SK-N-SH (cell line): ENCODE data around the gene WDR27. TPM values are rescaled to one million over a fixed set of nuclear protein-coding genes. Genes with fewer than 3 reads are reported as not detected.

ENCODE experiments used
- CTCF ChIA-PET: fragments of 300-600, 350-600 bp; formaldehyde crosslinking; extraction: SDS; loops from one replicate; lab custom pipeline; 2021; lab: Yijun Ruan, JAX
- POLR2A ChIA-PET: fragments of 350-600 bp; sonication (Branson Sonifier 250); formaldehyde crosslinking; extraction: SDS; loops from one replicate; lab custom pipeline; 2020; ENCODE audit warnings: antibody characterized with exemption, inconsistent platforms; lab: Yijun Ruan, JAX
- DNase-seq: peaks from one replicate; pipeline ENCODE4 v3.0.0; 2012
- H2AFZ ChIP-seq: fragments of 200-600 bp; sonication (generic); 2 replicates; pipeline ENCODE4 v1.8.1; 2016; ENCODE audit warnings: antibody characterized with exemption, mild to moderate bottlenecking, low read depth
- H3F3A ChIP-seq: fragments of 200-600 bp; sonication (generic); replicated peaks from 2 replicates; pipeline ENCODE3; 2016; ENCODE audit warnings: antibody characterized with exemption, mild to moderate bottlenecking; ENCODE audit not compliant: insufficient read depth
- H3K27ac ChIP-seq, 2 experiments: fragments of 200-500 bp in 1 of 2; fragments of 200-600 bp in 1 of 2; sonication (Bioruptor generic) in 1 of 2; sonication (generic), shearing (Covaris generic) in 1 of 2; 2 replicates each; pipeline versions ENCODE4 v1.5.1 to v1.6.1; 2014 to 2016; ENCODE audit warnings: low read depth in 2 of 2, inconsistent platforms in 1 of 2, low read length in 1 of 2, mild to moderate bottlenecking in 1 of 2, mixed read lengths in 1 of 2
- H3K27me3 ChIP-seq: fragments of 200-600 bp; sonication (generic), shearing (Covaris generic); 2 replicates; pipeline ENCODE4 v1.6.1; 2016; ENCODE audit warnings: mixed run types; ENCODE audit not compliant: insufficient read depth
- H3K36me3 ChIP-seq, 2 experiments: fragments of 200-500 bp in 1 of 2; fragments of 200-600 bp in 1 of 2; sonication (Bioruptor generic) in 1 of 2; sonication (generic) in 1 of 2; replicated peaks in 1 of 2; 2 replicates each; pipeline versions ENCODE3 to v1.5.1; 2014 to 2016; ENCODE audit warnings: low read length in 1 of 2, mild to moderate bottlenecking in 1 of 2; ENCODE audit not compliant: insufficient read depth in 2 of 2, control insufficient read depth in 1 of 2
- H3K4me1 ChIP-seq, 2 experiments: fragments of 200-500 bp in 1 of 2; fragments of 200-600 bp in 1 of 2; sonication (Bioruptor generic) in 1 of 2; sonication (generic), shearing (Covaris generic) in 1 of 2; 2 replicates each; pipeline versions ENCODE4 v1.5.1 to v1.6.1; 2014 to 2016; ENCODE audit warnings: low read depth in 1 of 2, low read length in 1 of 2, mixed run types in 1 of 2; ENCODE audit not compliant: insufficient read depth in 2 of 2, control insufficient read depth in 1 of 2
- H3K4me2 ChIP-seq: fragments of 200-600 bp; sonication (generic), shearing (Covaris generic); 2 replicates; pipeline ENCODE4 v1.6.1; 2017; ENCODE audit warnings: mixed run types
- H3K4me3 ChIP-seq, 2 experiments: fragments of 200-500 bp in 1 of 2; fragments of 200-600 bp in 1 of 2; sonication (Bioruptor generic) in 1 of 2; sonication (generic), shearing (Covaris generic) in 1 of 2; 2 replicates each; pipeline versions ENCODE4 v1.5.1 to v1.8.1; 2014 to 2016; ENCODE audit warnings: low read depth in 2 of 2, inconsistent platforms in 1 of 2, low read length in 1 of 2, mild to moderate bottlenecking in 1 of 2, mixed read lengths in 1 of 2, moderate library complexity in 1 of 2
- H3K79me2 ChIP-seq: fragments of 200-600 bp; sonication (generic); 2 replicates; pipeline ENCODE4 v1.8.1; 2017; ENCODE audit warnings: mild to moderate bottlenecking; ENCODE audit not compliant: insufficient read depth
- H3K9ac ChIP-seq: fragments of 200-600 bp; sonication (generic); 2 replicates; pipeline ENCODE4 v1.6.1; 2017; ENCODE audit warnings: mixed run types
- H3K9me2 ChIP-seq: fragments of 200-600 bp; sonication (generic); 2 replicates; pipeline ENCODE4 v1.6.1; 2017; ENCODE audit warnings: mixed run types
- H3K9me3 ChIP-seq: fragments of 200-600 bp; sonication (generic); 2 replicates; pipeline ENCODE4 v1.6.1; 2017; ENCODE audit warnings: mixed run types, mild to moderate bottlenecking, moderate library complexity
- H4K20me1 ChIP-seq: fragments of 200-600 bp; sonication (generic); 2 replicates; pipeline ENCODE4 v1.6.1; 2017; ENCODE audit warnings: mild to moderate bottlenecking, mixed run types; ENCODE audit not compliant: insufficient read depth
- ELF1 ChIP-seq: IDR thresholded peaks from 2 replicates; pipeline ENCODE4 v1.4.0; 2012
- EZH2phosphoT487 ChIP-seq: fragments of 200-600 bp; sonication (generic); IDR thresholded peaks from 2 replicates; pipeline ENCODE4 v1.6.1; 2017; ENCODE audit warnings: low read depth, mixed run types, mild to moderate bottlenecking, antibody characterized with exemption, moderate library complexity, borderline replicate concordance
- FOSL2 ChIP-seq: IDR thresholded peaks from 2 replicates; pipeline ENCODE4 v1.4.0; 2012; ENCODE audit warnings: low read depth, mild to moderate bottlenecking, moderate library complexity, borderline replicate concordance
- MEF2A ChIP-seq: IDR thresholded peaks from 2 replicates; pipeline ENCODE4 v1.4.0; 2012; ENCODE audit warnings: low read depth, borderline replicate concordance
- MXI1 ChIP-seq: IDR thresholded peaks from 2 replicates; pipeline ENCODE4 v1.6.1; 2012; ENCODE audit warnings: mild to moderate bottlenecking, low read depth, low read length, improper control_type of control experiment
- WGBS: methylation state at CpG from one replicate; pipeline ENCODE4 v1.1.6; 2017; ENCODE audit warnings: low lambda C conversion rate; 5-methylcytosine and 5-hydroxymethylcytosine counted together
- polyA plus RNA-seq, 3 experiments: library from polyadenylated mRNA; depleted of rRNA; stranded (reverse); fragments of >200 nt; gene quantifications; 2 replicates each; pipeline ENCODE4 v1.2.3, GENCODE V29; 2012
- TF ChIP-seq, protein P1 (sequence below): IDR thresholded peaks from 2 replicates; pipeline ENCODE4 v1.4.0; 2012; ENCODE audit warnings: low read depth, borderline replicate concordance
- TF ChIP-seq, protein P2 (sequence below): IDR thresholded peaks from 2 replicates; pipeline ENCODE4 v1.6.1; 2012; ENCODE audit warnings: mild to moderate bottlenecking, low read depth, low read length, moderate library complexity
- TF ChIP-seq, protein P3 (sequence below): IDR thresholded peaks from 2 replicates; pipeline ENCODE4 v1.4.0; 2012; ENCODE audit warnings: low read depth
- TF ChIP-seq, protein P4 (sequence below): fragments of 150-350 bp; IDR thresholded peaks from 2 replicates; pipeline ENCODE4 v1.6.1; 2016; ENCODE audit warnings: mild to moderate bottlenecking, low read depth, low read length
- TF ChIP-seq, protein P5 (sequence below): fragments of 150-350 bp; IDR thresholded peaks from 2 replicates; pipeline ENCODE4 v1.6.1; 2017; ENCODE audit warnings: antibody characterized with exemption, low read length, low read depth, borderline replicate concordance
- TF ChIP-seq, protein P6 (sequence below): IDR thresholded peaks from 2 replicates; pipeline ENCODE4 v1.4.0; 2012; ENCODE audit warnings: low read depth, borderline replicate concordance

WDR27 gene
- polyA plus RNA-seq, 1 of the 3 experiments (the other 2 are of a cell fraction) = 55.6 TPM

DNA sequence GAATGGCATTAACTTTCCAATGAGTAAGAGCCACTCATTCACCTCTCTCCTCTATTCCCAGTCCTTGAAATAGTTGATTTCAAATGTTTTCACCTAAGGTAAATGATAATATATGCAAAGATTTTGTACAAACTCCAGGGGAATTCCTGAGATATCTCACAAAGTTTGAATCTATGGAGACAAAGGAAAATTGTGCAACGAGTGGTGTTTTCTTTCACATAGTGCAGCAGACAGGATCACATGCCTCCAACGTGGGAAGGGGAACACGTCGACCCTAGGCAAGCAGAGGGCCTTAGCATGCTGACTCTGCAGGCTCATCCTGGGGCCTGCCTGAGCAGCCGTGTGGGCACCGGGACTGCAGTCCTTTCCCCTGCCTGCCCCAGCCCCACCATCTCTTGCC is 252.6 kb downstream of the WDR27 start:
- H3K36me3 ChIP-seq = no peaks in the 10 kb centered on the region
- no peaks in the 10 kb centered on the region for H4K20me1 ChIP-seq
- TF ChIP-seq, protein P1, sequence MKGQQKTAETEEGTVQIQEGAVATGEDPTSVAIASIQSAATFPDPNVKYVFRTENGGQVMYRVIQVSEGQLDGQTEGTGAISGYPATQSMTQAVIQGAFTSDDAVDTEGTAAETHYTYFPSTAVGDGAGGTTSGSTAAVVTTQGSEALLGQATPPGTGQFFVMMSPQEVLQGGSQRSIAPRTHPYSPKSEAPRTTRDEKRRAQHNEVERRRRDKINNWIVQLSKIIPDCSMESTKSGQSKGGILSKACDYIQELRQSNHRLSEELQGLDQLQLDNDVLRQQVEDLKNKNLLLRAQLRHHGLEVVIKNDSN = no peak
- no peak for TF ChIP-seq MEF2A
- TF ChIP-seq, protein P2, sequence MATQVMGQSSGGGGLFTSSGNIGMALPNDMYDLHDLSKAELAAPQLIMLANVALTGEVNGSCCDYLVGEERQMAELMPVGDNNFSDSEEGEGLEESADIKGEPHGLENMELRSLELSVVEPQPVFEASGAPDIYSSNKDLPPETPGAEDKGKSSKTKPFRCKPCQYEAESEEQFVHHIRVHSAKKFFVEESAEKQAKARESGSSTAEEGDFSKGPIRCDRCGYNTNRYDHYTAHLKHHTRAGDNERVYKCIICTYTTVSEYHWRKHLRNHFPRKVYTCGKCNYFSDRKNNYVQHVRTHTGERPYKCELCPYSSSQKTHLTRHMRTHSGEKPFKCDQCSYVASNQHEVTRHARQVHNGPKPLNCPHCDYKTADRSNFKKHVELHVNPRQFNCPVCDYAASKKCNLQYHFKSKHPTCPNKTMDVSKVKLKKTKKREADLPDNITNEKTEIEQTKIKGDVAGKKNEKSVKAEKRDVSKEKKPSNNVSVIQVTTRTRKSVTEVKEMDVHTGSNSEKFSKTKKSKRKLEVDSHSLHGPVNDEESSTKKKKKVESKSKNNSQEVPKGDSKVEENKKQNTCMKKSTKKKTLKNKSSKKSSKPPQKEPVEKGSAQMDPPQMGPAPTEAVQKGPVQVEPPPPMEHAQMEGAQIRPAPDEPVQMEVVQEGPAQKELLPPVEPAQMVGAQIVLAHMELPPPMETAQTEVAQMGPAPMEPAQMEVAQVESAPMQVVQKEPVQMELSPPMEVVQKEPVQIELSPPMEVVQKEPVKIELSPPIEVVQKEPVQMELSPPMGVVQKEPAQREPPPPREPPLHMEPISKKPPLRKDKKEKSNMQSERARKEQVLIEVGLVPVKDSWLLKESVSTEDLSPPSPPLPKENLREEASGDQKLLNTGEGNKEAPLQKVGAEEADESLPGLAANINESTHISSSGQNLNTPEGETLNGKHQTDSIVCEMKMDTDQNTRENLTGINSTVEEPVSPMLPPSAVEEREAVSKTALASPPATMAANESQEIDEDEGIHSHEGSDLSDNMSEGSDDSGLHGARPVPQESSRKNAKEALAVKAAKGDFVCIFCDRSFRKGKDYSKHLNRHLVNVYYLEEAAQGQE = no peak
- TF ChIP-seq FOSL2 = no peak
- TF ChIP-seq, protein P3, sequence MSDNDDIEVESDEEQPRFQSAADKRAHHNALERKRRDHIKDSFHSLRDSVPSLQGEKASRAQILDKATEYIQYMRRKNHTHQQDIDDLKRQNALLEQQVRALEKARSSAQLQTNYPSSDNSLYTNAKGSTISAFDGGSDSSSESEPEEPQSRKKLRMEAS = no peak
- TF ChIP-seq, protein P4, sequence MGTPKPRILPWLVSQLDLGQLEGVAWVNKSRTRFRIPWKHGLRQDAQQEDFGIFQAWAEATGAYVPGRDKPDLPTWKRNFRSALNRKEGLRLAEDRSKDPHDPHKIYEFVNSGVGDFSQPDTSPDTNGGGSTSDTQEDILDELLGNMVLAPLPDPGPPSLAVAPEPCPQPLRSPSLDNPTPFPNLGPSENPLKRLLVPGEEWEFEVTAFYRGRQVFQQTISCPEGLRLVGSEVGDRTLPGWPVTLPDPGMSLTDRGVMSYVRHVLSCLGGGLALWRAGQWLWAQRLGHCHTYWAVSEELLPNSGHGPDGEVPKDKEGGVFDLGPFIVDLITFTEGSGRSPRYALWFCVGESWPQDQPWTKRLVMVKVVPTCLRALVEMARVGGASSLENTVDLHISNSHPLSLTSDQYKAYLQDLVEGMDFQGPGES = no peak
- no peak for TF ChIP-seq ELF1
- no peak for TF ChIP-seq MXI1
- TF ChIP-seq, protein P5, sequence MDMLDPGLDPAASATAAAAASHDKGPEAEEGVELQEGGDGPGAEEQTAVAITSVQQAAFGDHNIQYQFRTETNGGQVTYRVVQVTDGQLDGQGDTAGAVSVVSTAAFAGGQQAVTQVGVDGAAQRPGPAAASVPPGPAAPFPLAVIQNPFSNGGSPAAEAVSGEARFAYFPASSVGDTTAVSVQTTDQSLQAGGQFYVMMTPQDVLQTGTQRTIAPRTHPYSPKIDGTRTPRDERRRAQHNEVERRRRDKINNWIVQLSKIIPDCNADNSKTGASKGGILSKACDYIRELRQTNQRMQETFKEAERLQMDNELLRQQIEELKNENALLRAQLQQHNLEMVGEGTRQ = no peak
- TF ChIP-seq EZH2phosphoT487 = no peak
- TF ChIP-seq, protein P6, sequence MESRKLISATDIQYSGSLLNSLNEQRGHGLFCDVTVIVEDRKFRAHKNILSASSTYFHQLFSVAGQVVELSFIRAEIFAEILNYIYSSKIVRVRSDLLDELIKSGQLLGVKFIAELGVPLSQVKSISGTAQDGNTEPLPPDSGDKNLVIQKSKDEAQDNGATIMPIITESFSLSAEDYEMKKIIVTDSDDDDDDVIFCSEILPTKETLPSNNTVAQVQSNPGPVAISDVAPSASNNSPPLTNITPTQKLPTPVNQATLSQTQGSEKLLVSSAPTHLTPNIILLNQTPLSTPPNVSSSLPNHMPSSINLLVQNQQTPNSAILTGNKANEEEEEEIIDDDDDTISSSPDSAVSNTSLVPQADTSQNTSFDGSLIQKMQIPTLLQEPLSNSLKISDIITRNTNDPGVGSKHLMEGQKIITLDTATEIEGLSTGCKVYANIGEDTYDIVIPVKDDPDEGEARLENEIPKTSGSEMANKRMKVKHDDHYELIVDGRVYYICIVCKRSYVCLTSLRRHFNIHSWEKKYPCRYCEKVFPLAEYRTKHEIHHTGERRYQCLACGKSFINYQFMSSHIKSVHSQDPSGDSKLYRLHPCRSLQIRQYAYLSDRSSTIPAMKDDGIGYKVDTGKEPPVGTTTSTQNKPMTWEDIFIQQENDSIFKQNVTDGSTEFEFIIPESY = no peak
- H3K9me3 ChIP-seq = no peaks in the 10 kb centered on the region
- no peaks in the 10 kb centered on the region; a peak in 2 of 4 replicates for H3K4me1 ChIP-seq
- 71% methylated on average over 6 of the region's 6 CpGs for WGBS
- ChIA-PET POLR2A (no interaction called here), CTCF (no interaction called here)
- no peaks in the 10 kb centered on the region for H3F3A ChIP-seq
- DNase-seq = no peak
- no peaks in the 10 kb centered on the region for H3K27me3 ChIP-seq
- H3K4me2 ChIP-seq = no peak overlapping the region
- H2AFZ ChIP-seq = no peak overlapping the region
- H3K79me2 ChIP-seq = no peaks in the 10 kb centered on the region
- H3K9ac ChIP-seq = no peak overlapping the region
- H3K4me3 ChIP-seq = no peak overlapping the region
- no peaks in the 10 kb centered on the region for H3K9me2 ChIP-seq
- no peak overlapping the region for H3K27ac ChIP-seq
